ENCODE data around the gene CYFIP1.

- TF ChIP-seq USF2 (IDR thresholded peaks at IDR 0.05; ENCODE audit: borderline replicate concordance, low read depth, low read length) (no peak), POLR2AphosphoS5 (IDR thresholded peaks at IDR 0.05; ENCODE audit: low read length) (no peak), USF1 (IDR thresholded peaks at IDR 0.05; ENCODE audit: borderline replicate concordance, extremely low read length, insufficient read depth, low read depth, low read length) (no peak)
Observed at GRCh38 chr15:22968366-22968765, 11.8 kb downstream of the CYFIP1 start.

Measured in GM12878 (cell line).